ENCODE measurements around the gene CAPN11. TPM values are rescaled to one million over a fixed set of nuclear protein-coding genes. Genes with fewer than 3 reads are reported as not detected.

CAPN11 gene
- total RNA-seq, 1 experiment from 2014 or later: 0.28 TPM

- H3K4me1 Mint-ChIP-seq: peaks cover 17 to 28% of the 10 kb centered on the region in 2 experiments
- Histone ChIP-seq H4K91ac (ENCODE audit: insufficient read length, low read depth, low read length) (no peak overlapping the region), H3K23me2 (ENCODE audit: insufficient read length, low read depth, low read length, poor library complexity, severe bottlenecking) (no peaks in the 10 kb centered on the region), H2BK5ac (ENCODE audit: insufficient read length, low read length) (no peak overlapping the region), H4K5ac (ENCODE audit: insufficient read length, low read depth, low read length) (no peak overlapping the region), H2AK5ac (ENCODE audit: insufficient read length, low read length) (no peak overlapping the region), H3K4ac (ENCODE audit: low read depth, low read length) (no peak overlapping the region), H3K14ac (ENCODE audit: insufficient read depth, low read length) (no peak overlapping the region), H4K20me1 (ENCODE audit: control insufficient read depth, insufficient read depth, insufficient read length) (peaks cover 2% of the 10 kb centered on the region), H3K9me3 (ENCODE audit: control insufficient read depth, low read depth, low read length) (no peaks in the 10 kb centered on the region), H3K79me2 (ENCODE audit: insufficient read depth, low read length) (no peaks in the 10 kb centered on the region), H3T11ph (ENCODE audit: low read length) (no peak overlapping the region), H2BK120ac (ENCODE audit: low read depth, low read length, poor library complexity, severe bottlenecking) (no peak overlapping the region), H4K8ac (replicated peaks; ENCODE audit: insufficient read length, low read depth, low read length) (no peak overlapping the region), H3K27ac (ENCODE audit: insufficient read length, low read depth, low read length) (no peak overlapping the region), H3K9ac (ENCODE audit: extremely low read depth, insufficient read length, low read length) (no peak overlapping the region), H2BK15ac (ENCODE audit: low read depth, low read length) (no peak overlapping the region), H2BK12ac (ENCODE audit: insufficient read length, low read depth, low read length) (no peak overlapping the region), H3K56ac (ENCODE audit: insufficient read length, low read depth, low read length) (no peak overlapping the region), H3K4me2 (ENCODE audit: insufficient read depth, insufficient read length, low read length) (no peak overlapping the region), H3K27me3 (ENCODE audit: insufficient read depth, low read length) (no peaks in the 10 kb centered on the region), H3K79me1 (ENCODE audit: insufficient read depth, low read depth, low read length, poor library complexity, severe bottlenecking) (no peaks in the 10 kb centered on the region), H3K4me1 (ENCODE audit: insufficient read depth, low read length) (peaks cover 7% of the 10 kb centered on the region; the same call in 1 of the 2 replicates), H3K23ac (ENCODE audit: insufficient read length, low read depth, low read length) (no peak overlapping the region), H2AFZ (ENCODE audit: low read length) (no peak overlapping the region), H3K18ac (ENCODE audit: insufficient read length, low read depth, low read length) (no peak overlapping the region), H2BK20ac (ENCODE audit: low read depth, low read length, poor library complexity, severe bottlenecking) (no peak overlapping the region)
- DNase-seq: no peak
- no peak overlapping the region for H3K27ac Mint-ChIP-seq
- TF ChIP-seq CTCF (conservative IDR thresholded peaks at IDR 0.05): no peak
- WGBS (ENCODE audit: extremely low coverage, insufficient read length, low lambda C conversion rate): no CpG with 5 or more reads among the region's 2 CpGs
- no peaks in the 10 kb centered on the region; a peak in 1 of 5 replicates for H3K9me3 Mint-ChIP-seq
- no peak overlapping the region for H3K4me3 Mint-ChIP-seq
- no peaks in the 10 kb centered on the region for H3K36me3 Mint-ChIP-seq (ENCODE audit: insufficient read depth in 1 of 3, low read depth in 3 of 3)
- H3K27me3 Mint-ChIP-seq (ENCODE audit: low read depth): peaks cover 4% of the 10 kb centered on the region
Observed at GRCh38 chr6:44190715-44191114, 32.1 kb downstream of the CAPN11 start.

Measured in H9 (cell line).